HG02870 (cell line): ENCODE results near the gene BRD7.

Experiments used
- ATAC-seq: cut with Tn5 transposase; IDR thresholded peaks from one replicate; pipeline ENCODE4 v1.9.1; 2021; ENCODE audit warnings: mild to moderate bottlenecking, moderate library complexity; ENCODE audit not compliant: unreplicated experiment

Gene BRD7

DNA sequence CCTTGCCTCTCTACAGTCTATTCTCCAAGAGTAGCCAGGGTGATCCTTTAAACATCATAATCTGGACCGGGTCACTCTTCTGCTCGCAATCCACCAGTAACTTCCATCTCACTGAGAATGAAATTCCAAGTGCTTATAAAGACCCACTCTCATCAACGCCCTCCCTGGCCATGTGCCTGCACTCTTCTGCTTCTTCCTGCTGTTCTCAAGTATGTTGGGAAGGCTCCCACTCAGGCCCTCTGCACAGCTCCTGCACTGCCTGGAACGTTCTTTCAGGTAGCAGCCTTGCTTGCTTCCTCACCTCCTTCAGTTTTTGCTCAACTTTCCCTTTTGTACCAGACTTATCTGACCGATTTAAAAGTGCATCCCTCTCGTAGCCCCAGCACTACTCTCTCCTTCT is 44.4 kb downstream of the BRD7 start:
- no peak for ATAC-seq

GRCh38 chr16:50323335-50324011 is 45.3 kb downstream of the BRD7 start:
- ATAC-seq = no peak

DNA sequence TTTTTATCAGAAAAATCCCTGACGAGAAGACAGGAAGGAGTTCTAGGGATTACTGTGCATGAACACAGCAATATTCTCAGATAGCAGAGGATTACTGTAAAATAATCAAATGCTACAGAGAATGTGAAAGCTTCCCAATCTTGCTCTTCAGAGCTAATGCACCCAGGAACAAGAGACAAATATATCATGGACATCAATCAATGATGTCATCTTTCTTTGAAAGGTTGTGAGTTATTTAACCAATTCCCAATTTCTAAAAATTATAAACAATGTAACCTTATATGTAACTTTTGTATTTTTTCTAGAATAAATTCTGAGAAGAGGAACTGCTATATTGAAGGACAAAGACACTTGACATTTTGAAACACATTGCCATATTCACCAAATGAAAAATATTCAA is 46.5 kb downstream of the BRD7 start:
- no peak for ATAC-seq

DNA sequence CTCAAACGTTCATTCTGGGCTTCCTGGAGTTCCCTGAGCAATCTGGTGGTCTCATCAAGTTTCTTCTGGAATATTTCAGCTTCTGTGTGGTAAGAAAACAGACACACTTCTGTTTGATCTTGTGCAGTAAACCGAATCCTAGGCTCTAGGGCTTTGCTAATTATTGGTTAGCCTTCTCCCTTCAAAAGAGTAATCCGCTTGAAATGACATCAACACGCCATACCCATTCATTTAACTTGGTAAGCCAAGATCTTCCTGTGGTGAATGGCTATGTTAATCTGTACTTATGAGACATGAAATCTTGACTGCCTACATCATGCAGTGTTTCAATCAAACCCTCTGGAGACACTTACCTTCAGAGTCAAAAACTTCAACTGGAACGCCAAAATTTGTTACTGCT is 48.5 kb downstream of the BRD7 start:
- ATAC-seq = no peak

DNA sequence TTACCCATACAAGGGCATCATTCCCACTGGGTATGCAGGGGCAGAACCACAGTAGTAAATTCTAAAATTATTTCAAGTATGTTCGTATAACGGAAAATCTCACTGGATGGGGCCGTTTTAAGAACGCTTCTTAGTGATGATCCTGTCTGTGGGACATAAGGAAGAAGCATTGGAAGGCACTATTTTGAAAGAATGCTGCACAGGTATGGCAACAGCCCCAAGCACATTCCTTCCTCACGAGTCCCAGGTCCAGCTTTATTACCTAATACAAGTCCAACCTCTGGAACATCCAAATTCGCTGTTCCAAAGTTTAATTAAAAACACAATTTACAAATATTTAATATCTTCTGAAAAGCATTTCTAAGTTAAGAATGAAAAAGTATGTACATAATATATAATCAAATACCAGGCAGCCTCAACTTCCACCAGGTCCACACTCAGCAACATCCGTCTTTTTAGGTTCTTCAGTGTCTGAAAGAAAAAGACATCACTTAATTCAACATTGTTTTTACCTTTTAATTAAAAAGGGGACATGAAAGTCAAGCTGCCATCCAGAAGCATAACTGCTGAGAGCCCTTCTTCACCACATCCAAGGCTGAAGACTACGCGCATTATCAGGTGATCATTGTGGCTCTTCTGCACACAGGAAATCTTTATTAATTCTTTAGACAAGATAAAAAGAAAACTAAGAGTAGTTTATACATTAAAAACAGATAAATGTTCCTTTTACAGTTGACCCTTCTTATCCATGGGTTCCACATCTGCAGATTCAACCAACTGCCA is 49.8 kb downstream of the BRD7 start:
- ATAC-seq = no peak

DNA sequence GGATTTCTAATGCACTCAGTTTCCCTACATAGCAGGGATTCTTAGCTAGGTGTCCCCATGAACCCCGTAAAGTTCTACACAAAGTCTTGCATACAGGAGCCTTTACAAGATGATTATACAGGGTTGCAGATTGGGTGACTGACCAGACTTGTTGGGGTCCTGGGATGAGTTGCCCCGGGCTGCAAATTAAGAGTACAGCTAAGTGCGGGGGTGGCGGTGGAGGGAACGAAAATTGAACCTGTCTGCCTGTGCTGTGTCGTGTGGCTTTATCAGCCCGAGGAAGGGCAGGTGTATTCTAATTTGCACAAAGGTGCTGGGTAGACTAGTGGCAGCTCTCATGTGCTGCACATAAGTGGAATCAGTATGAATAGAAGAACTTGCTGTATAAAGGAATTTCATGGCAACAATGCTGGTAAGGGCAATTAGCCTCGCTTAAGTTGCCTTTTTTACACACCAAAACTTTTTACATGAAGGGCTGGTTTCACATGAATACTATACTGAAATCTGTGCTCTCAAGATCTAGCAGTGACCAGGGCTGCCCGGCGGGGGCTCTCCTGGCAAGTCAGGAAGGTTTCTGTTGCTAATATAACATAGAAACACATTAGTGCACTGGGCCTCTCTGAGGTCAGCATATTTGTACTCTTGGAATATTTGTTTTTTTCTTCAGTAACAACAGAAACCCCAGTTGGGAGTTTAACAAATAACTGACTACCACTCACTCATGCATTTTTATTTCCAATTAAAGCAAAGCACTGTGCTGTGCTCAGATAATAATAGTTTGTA is 51.7 kb downstream of the BRD7 start:
- ATAC-seq = no peak

- no peak for ATAC-seq
Measured at GRCh38 chr16:50316102-50316847, 52.5 kb downstream of the BRD7 start.

- ATAC-seq = no peak
Measured at GRCh38 chr16:50315346-50315997, 53.3 kb downstream of the BRD7 start.

DNA sequence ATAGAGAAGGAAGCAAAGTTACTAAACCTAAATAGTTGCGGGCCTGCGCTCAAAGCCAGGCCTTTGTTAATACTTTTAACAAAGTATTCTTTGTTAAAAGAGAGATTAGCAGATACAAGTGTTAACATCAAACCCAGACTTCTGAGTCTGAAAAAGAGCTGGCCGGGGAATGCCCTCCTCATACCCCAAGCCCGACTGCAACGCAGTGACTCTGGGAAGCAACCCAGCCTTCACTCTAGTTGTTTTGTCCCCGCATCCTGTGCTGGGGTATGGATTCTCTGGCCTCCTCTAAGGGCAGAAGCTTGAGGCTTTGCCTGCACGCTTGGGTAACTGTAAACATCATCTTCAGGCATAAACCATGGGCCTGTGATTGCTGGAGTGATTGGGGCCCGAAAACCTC is 54.1 kb downstream of the BRD7 start:
- ATAC-seq = no peak

- no peak for ATAC-seq
Measured at GRCh38 chr16:50313596-50314478, 55.0 kb downstream of the BRD7 start.

GRCh38 chr16:50311891-50312501 is 56.8 kb downstream of the BRD7 start:
- ATAC-seq = no peak

GRCh38 chr16:50311134-50311528 is 57.7 kb downstream of the BRD7 start:
- ATAC-seq = no peak

DNA sequence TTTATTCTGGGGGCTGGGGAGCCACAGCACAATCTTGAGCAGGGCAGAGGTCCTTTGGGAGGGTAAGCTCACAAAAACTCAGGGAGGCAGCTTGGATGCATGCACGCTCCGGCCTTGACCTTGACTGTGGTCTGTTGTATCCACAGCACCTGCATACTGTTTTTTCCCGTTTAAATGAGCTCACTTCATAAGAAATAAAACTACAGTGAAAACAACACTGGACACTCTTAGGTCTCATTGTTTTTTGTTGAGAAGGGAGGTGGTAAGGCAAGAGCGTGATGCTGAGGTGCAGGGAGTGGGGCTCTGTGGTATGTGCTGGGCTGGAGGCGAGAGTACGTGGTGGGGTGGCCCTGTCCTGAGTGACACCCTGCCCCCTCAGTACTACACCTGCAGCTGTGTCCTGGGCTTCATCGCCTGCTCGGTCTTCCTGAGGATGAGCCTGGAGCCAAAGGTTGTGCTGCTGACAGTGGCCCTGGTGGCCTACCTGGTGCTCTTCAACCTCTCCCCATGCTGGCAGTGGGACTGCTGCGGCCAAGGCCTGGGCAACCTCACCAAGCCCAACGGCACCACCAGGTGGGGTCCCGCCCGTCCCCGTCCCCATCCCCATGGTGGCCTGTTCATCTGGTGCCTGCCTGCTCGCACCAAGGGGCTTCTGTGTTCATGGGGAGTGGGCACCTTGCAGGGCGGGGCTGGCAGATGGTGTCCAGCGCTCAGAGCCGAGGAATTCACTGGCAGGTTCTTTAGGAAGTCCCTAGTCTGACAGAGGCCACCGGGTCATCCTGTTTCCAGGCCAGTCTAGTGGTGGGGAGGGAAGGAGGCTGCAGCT is 58.3 kb downstream of the BRD7 start:
- ATAC-seq = no peak

GRCh38 chr16:50309527-50310307 is 59.1 kb downstream of the BRD7 start:
- ATAC-seq = no peak

DNA sequence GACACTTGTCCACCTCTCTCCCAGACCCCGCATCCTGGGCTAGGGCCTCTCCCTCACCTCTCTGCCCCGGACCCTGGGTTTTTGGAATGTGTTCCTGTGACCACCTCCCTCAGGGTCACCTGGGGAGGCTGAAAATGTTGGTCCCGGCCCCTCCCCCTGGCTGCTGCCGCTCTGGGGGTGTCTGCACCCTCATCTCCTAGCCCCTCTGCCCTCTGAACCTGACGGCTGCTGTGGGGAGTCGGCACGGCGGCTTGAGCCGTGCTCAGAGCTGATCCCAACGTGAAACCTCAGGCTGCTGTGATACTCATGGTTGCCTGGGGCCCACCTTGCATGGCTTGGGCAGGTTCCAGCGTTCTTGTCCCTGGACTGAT is 59.6 kb downstream of the BRD7 start:
- no peak for ATAC-seq

- ATAC-seq = no peak
Measured at GRCh38 chr16:50308237-50308965, 60.4 kb downstream of the BRD7 start.

- no peak for ATAC-seq
Measured at GRCh38 chr16:50306287-50306686, 62.5 kb downstream of the BRD7 start.
